KMS-11 (cell line): ENCODE results near the gene TMEM150B.

Experiments used
- H2AFZ ChIP-seq: fragments of 200-600 bp; sonication (generic); 2 replicates; pipeline ENCODE4 v1.6.1; 2016; ENCODE audit warnings: antibody characterized with exemption, mixed run types, low read depth
- H3K27ac ChIP-seq: fragments of 200-600 bp; sonication (generic); 2 replicates; pipeline ENCODE4 v1.6.1; 2016; ENCODE audit warnings: mild to moderate bottlenecking, mixed run types
- H3K27me3 ChIP-seq: fragments of 200-600 bp; sonication (generic); 2 replicates; pipeline ENCODE4 v1.6.1; 2017; ENCODE audit warnings: mild to moderate bottlenecking, low read depth, mixed run types, moderate library complexity; ENCODE audit not compliant: insufficient read depth
- H3K36me3 ChIP-seq: fragments of 200-600 bp; sonication (generic); 2 replicates; pipeline ENCODE4 v1.6.1; 2017; ENCODE audit warnings: mild to moderate bottlenecking, mixed run types; ENCODE audit not compliant: insufficient read depth
- H3K4me1 ChIP-seq: fragments of 200-600 bp; sonication (generic); 2 replicates; pipeline ENCODE4 v1.6.1; 2016; ENCODE audit warnings: mild to moderate bottlenecking, low read depth, mixed run types; ENCODE audit not compliant: poor library complexity, severe bottlenecking
- H3K4me2 ChIP-seq: fragments of 200-600 bp; sonication (generic); 2 replicates; pipeline ENCODE4 v1.7.0; 2016; ENCODE audit warnings: mild to moderate bottlenecking, mixed run types
- H3K4me3 ChIP-seq: fragments of 200-600 bp; sonication (generic); IDR thresholded peaks from 2 replicates; pipeline ENCODE4 v1.6.1; 2017; ENCODE audit warnings: low read depth, low read length, mixed read lengths; ENCODE audit not compliant: insufficient read depth
- H3K79me2 ChIP-seq: fragments of 200-600 bp; sonication (generic); 2 replicates; pipeline ENCODE4 v1.6.1; 2016; ENCODE audit warnings: low read depth, mixed run types; ENCODE audit not compliant: insufficient read depth
- H3K9ac ChIP-seq: fragments of 200-600 bp; sonication (generic); 2 replicates; pipeline ENCODE4 v1.6.1; 2016; ENCODE audit warnings: mild to moderate bottlenecking, mixed run types
- H4K20me1 ChIP-seq: fragments of 200-600 bp; sonication (generic); 2 replicates; pipeline ENCODE4 v1.6.1; 2016; ENCODE audit warnings: mild to moderate bottlenecking, mixed run types; ENCODE audit not compliant: insufficient read depth
- CTCF ChIP-seq: fragments of 200-600 bp; sonication (generic); conservative IDR thresholded peaks from 2 replicates; pipeline ENCODE4 v1.6.1; 2017; ENCODE audit warnings: low read depth, mild to moderate bottlenecking, antibody characterized with exemption, low read length, moderate library complexity, mixed read lengths

Gene TMEM150B

GRCh38 chr19:55309448-55309847 is 15.7 kb downstream of the TMEM150B start:
- Histone ChIP-seq H4K20me1 (no peaks in the 10 kb centered on the region), H3K36me3 (no peaks in the 10 kb centered on the region), H3K4me2 (no peak overlapping the region), H2AFZ (no peak overlapping the region), H3K27me3 (no peaks in the 10 kb centered on the region), H3K9ac (no peak overlapping the region), H3K27ac (no peak overlapping the region), H3K4me3 (no peak overlapping the region), H3K79me2 (no peaks in the 10 kb centered on the region), H3K4me1 (no peaks in the 10 kb centered on the region)
- no peak for TF ChIP-seq CTCF

GRCh38 chr19:55308281-55308680 is 16.9 kb downstream of the TMEM150B start:
- no peaks in the 10 kb centered on the region for H3K79me2 ChIP-seq
- no peaks in the 10 kb centered on the region for H3K4me1 ChIP-seq
- no peaks in the 10 kb centered on the region for H3K27me3 ChIP-seq
- H4K20me1 ChIP-seq: no peaks in the 10 kb centered on the region
- H3K27ac ChIP-seq: no peak overlapping the region
- H2AFZ ChIP-seq: no peak overlapping the region
- H3K9ac ChIP-seq: no peak overlapping the region
- no peak overlapping the region for H3K4me2 ChIP-seq
- no peaks in the 10 kb centered on the region for H3K36me3 ChIP-seq
- no peak for TF ChIP-seq CTCF
- no peak overlapping the region for H3K4me3 ChIP-seq

- H3K4me1 ChIP-seq: peaks cover 4% of the 10 kb centered on the region
- no peak overlapping the region for H3K9ac ChIP-seq
- no peak overlapping the region for H2AFZ ChIP-seq
- H3K27me3 ChIP-seq: no peaks in the 10 kb centered on the region
- no peaks in the 10 kb centered on the region for H3K36me3 ChIP-seq
- H4K20me1 ChIP-seq: no peaks in the 10 kb centered on the region
- no peaks in the 10 kb centered on the region for H3K79me2 ChIP-seq
- H3K4me3 ChIP-seq: no peak overlapping the region
- TF ChIP-seq CTCF: no peak
- H3K4me2 ChIP-seq: no peak overlapping the region
- no peak overlapping the region for H3K27ac ChIP-seq
These were observed 18.4 kb downstream of the TMEM150B start for GRCh38 chr19:55306712-55307111.

GRCh38 chr19:55305983-55306562 is 19.1 kb downstream of the TMEM150B start:
- Histone ChIP-seq H3K27ac (no peak overlapping the region), H2AFZ (no peak overlapping the region), H3K4me3 (no peak overlapping the region), H4K20me1 (no peaks in the 10 kb centered on the region), H3K9ac (no peak overlapping the region), H3K4me1 (peaks cover 11% of the 10 kb centered on the region), H3K79me2 (no peaks in the 10 kb centered on the region), H3K4me2 (no peak overlapping the region), H3K36me3 (no peaks in the 10 kb centered on the region), H3K27me3 (no peaks in the 10 kb centered on the region)
- TF ChIP-seq CTCF: no peak

GRCh38 chr19:55305491-55305890 is 19.6 kb downstream of the TMEM150B start:
- Histone ChIP-seq H3K4me2 (no peak overlapping the region), H3K79me2 (no peaks in the 10 kb centered on the region), H3K9ac (no peak overlapping the region), H3K27ac (no peak overlapping the region), H2AFZ (no peak overlapping the region), H3K36me3 (no peaks in the 10 kb centered on the region), H4K20me1 (no peaks in the 10 kb centered on the region), H3K4me3 (no peak overlapping the region), H3K27me3 (no peaks in the 10 kb centered on the region), H3K4me1 (peaks cover 11% of the 10 kb centered on the region)
- TF ChIP-seq CTCF: no peak
